Upper lobe of left lung (tissue), 4 donors: Measurements from ENCODE around the gene ADD3.

ENCODE experiments used
- EP300 ChIP-seq, 4 donors: sonication (generic); formaldehyde crosslinking; IDR thresholded peaks; one replicate each; pipeline ENCODE4 v1.5.1; 2017; ENCODE audit warnings: antibody characterized with exemption in 4 of 4, control low read depth in 2 of 4
- POLR2A ChIP-seq, 4 donors: fragments of 450-650 bp; IDR thresholded peaks; one replicate each; pipeline ENCODE4 v1.5.1; 2016 to 2017; ENCODE audit warnings: antibody characterized with exemption in 4 of 4, mild to moderate bottlenecking in 2 of 4
- POLR2AphosphoS5 ChIP-seq, 2 donors: sonication (generic); formaldehyde crosslinking; IDR thresholded peaks; one replicate each; pipeline ENCODE4 v1.5.1; 2017; ENCODE audit warnings: antibody characterized with exemption in 2 of 2
- TF ChIP-seq, protein P1 (sequence below), 6 experiments: fragments of 450-650 bp in 4 of 6; fragments of 200-600 bp in 2 of 6; sonication (generic) in 2 of 6; IDR thresholded peaks; one replicate each; pipeline ENCODE4 v1.5.1; 2016 to 2019; ENCODE audit warnings: antibody characterized with exemption in 6 of 6

- no peak for TF ChIP-seq EP300 (IDR thresholded peaks at IDR 0.05)
- TF ChIP-seq POLR2A (IDR thresholded peaks at IDR 0.05) = no peak
- TF ChIP-seq, protein P1, sequence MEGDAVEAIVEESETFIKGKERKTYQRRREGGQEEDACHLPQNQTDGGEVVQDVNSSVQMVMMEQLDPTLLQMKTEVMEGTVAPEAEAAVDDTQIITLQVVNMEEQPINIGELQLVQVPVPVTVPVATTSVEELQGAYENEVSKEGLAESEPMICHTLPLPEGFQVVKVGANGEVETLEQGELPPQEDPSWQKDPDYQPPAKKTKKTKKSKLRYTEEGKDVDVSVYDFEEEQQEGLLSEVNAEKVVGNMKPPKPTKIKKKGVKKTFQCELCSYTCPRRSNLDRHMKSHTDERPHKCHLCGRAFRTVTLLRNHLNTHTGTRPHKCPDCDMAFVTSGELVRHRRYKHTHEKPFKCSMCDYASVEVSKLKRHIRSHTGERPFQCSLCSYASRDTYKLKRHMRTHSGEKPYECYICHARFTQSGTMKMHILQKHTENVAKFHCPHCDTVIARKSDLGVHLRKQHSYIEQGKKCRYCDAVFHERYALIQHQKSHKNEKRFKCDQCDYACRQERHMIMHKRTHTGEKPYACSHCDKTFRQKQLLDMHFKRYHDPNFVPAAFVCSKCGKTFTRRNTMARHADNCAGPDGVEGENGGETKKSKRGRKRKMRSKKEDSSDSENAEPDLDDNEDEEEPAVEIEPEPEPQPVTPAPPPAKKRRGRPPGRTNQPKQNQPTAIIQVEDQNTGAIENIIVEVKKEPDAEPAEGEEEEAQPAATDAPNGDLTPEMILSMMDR (IDR thresholded peaks at IDR 0.05) = no peak
- TF ChIP-seq POLR2AphosphoS5 (IDR thresholded peaks at IDR 0.05) = no peak
These were observed 1.2 kb upstream of the ADD3 start for GRCh38 chr10:110006358-110007160.
